ENCODE data around the gene CCSER2.
"Not testable (repeated sequence)": the region's sequence is repeated elsewhere in the genome, so short reads cannot be mapped to it uniquely, and the experiment has no call there.

CCSER2 gene

GRCh38 chr10:84484541-84484940 is 156.2 kb downstream of the CCSER2 start:
- H3K79me2 ChIP-seq (ENCODE audit: control insufficient read depth, insufficient read depth, low read length, unreplicated experiment): no peaks in the 10 kb centered on the region
- no peak overlapping the region for H3K27ac ChIP-seq (ENCODE audit: low read depth, low read length)
- no peaks in the 10 kb centered on the region for H3K4me1 ChIP-seq (ENCODE audit: control insufficient read depth, insufficient read depth, low read length, unreplicated experiment)
- H3K27me3 ChIP-seq (ENCODE audit: insufficient read depth, low read length): no peaks in the 10 kb centered on the region
- H3K4me3 ChIP-seq (ENCODE audit: low read depth, low read length): no peak overlapping the region
- no peak overlapping the region for H2AFZ ChIP-seq (ENCODE audit: low read length, unreplicated experiment)
- 0 out of 2 replicates have a peak, but pooled peaks cover 4% of the 10 kb centered on the region for H3K36me3 ChIP-seq (ENCODE audit: insufficient read depth, low read length)

GRCh38 chr10:84493361-84493760 is 165.0 kb downstream of the CCSER2 start:
- H3K27me3 ChIP-seq (ENCODE audit: insufficient read depth, low read length): no peaks in the 10 kb centered on the region
- no peak overlapping the region for H3K27ac ChIP-seq (ENCODE audit: low read depth, low read length)
- peaks cover 21% of the 10 kb centered on the region for H3K4me1 ChIP-seq (ENCODE audit: control insufficient read depth, insufficient read depth, low read length, unreplicated experiment)
- no peak overlapping the region for H2AFZ ChIP-seq (ENCODE audit: low read length, unreplicated experiment)
- H3K36me3 ChIP-seq (ENCODE audit: insufficient read depth, low read length): no peaks in the 10 kb centered on the region
- no peak overlapping the region for H3K4me3 ChIP-seq (ENCODE audit: low read depth, low read length)
- no peaks in the 10 kb centered on the region for H3K79me2 ChIP-seq (ENCODE audit: control insufficient read depth, insufficient read depth, low read length, unreplicated experiment)

- no peaks in the 10 kb centered on the region for H3K27me3 ChIP-seq (ENCODE audit: insufficient read depth, low read length)
- H3K27ac ChIP-seq (ENCODE audit: low read depth, low read length): peak overlapping the region; percentile 35
- H3K79me2 ChIP-seq (ENCODE audit: control insufficient read depth, insufficient read depth, low read length, unreplicated experiment): no peaks in the 10 kb centered on the region
- H3K4me1 ChIP-seq (ENCODE audit: control insufficient read depth, insufficient read depth, low read length, unreplicated experiment): peaks cover 21% of the 10 kb centered on the region
- H2AFZ ChIP-seq (ENCODE audit: low read length, unreplicated experiment): no peak overlapping the region
- H3K36me3 ChIP-seq (ENCODE audit: insufficient read depth, low read length): no peaks in the 10 kb centered on the region
- H3K4me3 ChIP-seq (ENCODE audit: low read depth, low read length): peak overlapping the region; percentile 6; the same call in 1 of the 2 replicates
These were observed 165.8 kb downstream of the CCSER2 start for GRCh38 chr10:84493951-84494848.

- Histone ChIP-seq H3K27ac (ENCODE audit: low read depth, low read length) (peak overlapping the region; percentile 35), H3K36me3 (ENCODE audit: insufficient read depth, low read length) (no peaks in the 10 kb centered on the region), H3K4me3 (ENCODE audit: low read depth, low read length) (peak overlapping the region; percentile 6; the same call in 1 of the 2 replicates), H3K27me3 (ENCODE audit: insufficient read depth, low read length) (no peaks in the 10 kb centered on the region), H3K79me2 (ENCODE audit: control insufficient read depth, insufficient read depth, low read length, unreplicated experiment) (no peaks in the 10 kb centered on the region), H2AFZ (ENCODE audit: low read length, unreplicated experiment) (no peak overlapping the region), H3K4me1 (ENCODE audit: control insufficient read depth, insufficient read depth, low read length, unreplicated experiment) (peaks cover 21% of the 10 kb centered on the region)
These were observed 166.4 kb downstream of the CCSER2 start for GRCh38 chr10:84494849-84495180.

- Histone ChIP-seq H3K27ac (ENCODE audit: low read depth, low read length) (no peak overlapping the region), H3K79me2 (ENCODE audit: control insufficient read depth, insufficient read depth, low read length, unreplicated experiment) (no peaks in the 10 kb centered on the region), H2AFZ (ENCODE audit: low read length, unreplicated experiment) (no peak overlapping the region), H3K27me3 (ENCODE audit: insufficient read depth, low read length) (no peaks in the 10 kb centered on the region), H3K4me3 (ENCODE audit: low read depth, low read length) (no peak overlapping the region), H3K4me1 (ENCODE audit: control insufficient read depth, insufficient read depth, low read length, unreplicated experiment) (peaks cover 24% of the 10 kb centered on the region), H3K36me3 (ENCODE audit: insufficient read depth, low read length) (no peaks in the 10 kb centered on the region)
These were observed 169.6 kb downstream of the CCSER2 start for GRCh38 chr10:84497978-84498377.

- not testable (repeated sequence) for H3K79me2 ChIP-seq (ENCODE audit: control insufficient read depth, insufficient read depth, low read length, unreplicated experiment); H3K27me3 ChIP-seq (ENCODE audit: insufficient read depth, low read length); H2AFZ ChIP-seq (ENCODE audit: low read length, unreplicated experiment); H3K36me3 ChIP-seq (ENCODE audit: insufficient read depth, low read length); H3K27ac ChIP-seq (ENCODE audit: low read depth, low read length); H3K4me3 ChIP-seq (ENCODE audit: low read depth, low read length)
- H3K4me1 ChIP-seq (ENCODE audit: control insufficient read depth, insufficient read depth, low read length, unreplicated experiment): peaks cover 18% of the 10 kb centered on the region
These were observed 170.7 kb downstream of the CCSER2 start for GRCh38 chr10:84499039-84499438.

- no peak overlapping the region for H3K4me3 ChIP-seq (ENCODE audit: low read depth, low read length)
- no peak overlapping the region for H3K27ac ChIP-seq (ENCODE audit: low read depth, low read length)
- H3K27me3 ChIP-seq (ENCODE audit: insufficient read depth, low read length): no peaks in the 10 kb centered on the region
- H3K79me2 ChIP-seq (ENCODE audit: control insufficient read depth, insufficient read depth, low read length, unreplicated experiment): no peaks in the 10 kb centered on the region
- no peaks in the 10 kb centered on the region for H3K36me3 ChIP-seq (ENCODE audit: insufficient read depth, low read length)
- peaks cover 18% of the 10 kb centered on the region for H3K4me1 ChIP-seq (ENCODE audit: control insufficient read depth, insufficient read depth, low read length, unreplicated experiment)
- H2AFZ ChIP-seq (ENCODE audit: low read length, unreplicated experiment): no peak overlapping the region
These were observed 171.5 kb downstream of the CCSER2 start for GRCh38 chr10:84499846-84500245.

- Histone ChIP-seq H2AFZ (ENCODE audit: low read length, unreplicated experiment) (no peak overlapping the region), H3K36me3 (ENCODE audit: insufficient read depth, low read length) (peaks cover 8% of the 10 kb centered on the region), H3K27me3 (ENCODE audit: insufficient read depth, low read length) (no peaks in the 10 kb centered on the region), H3K4me3 (ENCODE audit: low read depth, low read length) (no peak overlapping the region), H3K79me2 (ENCODE audit: control insufficient read depth, insufficient read depth, low read length, unreplicated experiment) (no peaks in the 10 kb centered on the region), H3K4me1 (ENCODE audit: control insufficient read depth, insufficient read depth, low read length, unreplicated experiment) (peaks cover 20% of the 10 kb centered on the region), H3K27ac (ENCODE audit: low read depth, low read length) (no peak overlapping the region)
These were observed 181.7 kb downstream of the CCSER2 start for GRCh38 chr10:84510121-84510520.

GRCh38 chr10:84511106-84511505 is 182.7 kb downstream of the CCSER2 start:
- Histone ChIP-seq H2AFZ (ENCODE audit: low read length, unreplicated experiment) (no peak overlapping the region), H3K36me3 (ENCODE audit: insufficient read depth, low read length) (peaks cover 8% of the 10 kb centered on the region), H3K79me2 (ENCODE audit: control insufficient read depth, insufficient read depth, low read length, unreplicated experiment) (no peaks in the 10 kb centered on the region), H3K4me1 (ENCODE audit: control insufficient read depth, insufficient read depth, low read length, unreplicated experiment) (peaks cover 20% of the 10 kb centered on the region), H3K27me3 (ENCODE audit: insufficient read depth, low read length) (no peaks in the 10 kb centered on the region), H3K27ac (ENCODE audit: low read depth, low read length) (no peak overlapping the region), H3K4me3 (ENCODE audit: low read depth, low read length) (no peak overlapping the region)

- no peaks in the 10 kb centered on the region for H3K79me2 ChIP-seq (ENCODE audit: control insufficient read depth, insufficient read depth, low read length, unreplicated experiment)
- H3K4me1 ChIP-seq (ENCODE audit: control insufficient read depth, insufficient read depth, low read length, unreplicated experiment): peaks cover 20% of the 10 kb centered on the region
These were observed 183.4 kb downstream of the CCSER2 start for GRCh38 chr10:84511709-84512285.

GRCh38 chr10:84517554-84517953 is 189.2 kb downstream of the CCSER2 start:
- Histone ChIP-seq H3K4me1 (ENCODE audit: control insufficient read depth, insufficient read depth, low read length, unreplicated experiment) (no peaks in the 10 kb centered on the region), H2AFZ (ENCODE audit: low read length, unreplicated experiment) (no peak overlapping the region), H3K4me3 (ENCODE audit: low read depth, low read length) (no peak overlapping the region), H3K27me3 (ENCODE audit: insufficient read depth, low read length) (no peaks in the 10 kb centered on the region), H3K79me2 (ENCODE audit: control insufficient read depth, insufficient read depth, low read length, unreplicated experiment) (no peaks in the 10 kb centered on the region), H3K27ac (ENCODE audit: low read depth, low read length) (no peak overlapping the region), H3K36me3 (ENCODE audit: insufficient read depth, low read length) (peaks cover 8% of the 10 kb centered on the region)

More at GRCh38 chr10:84511709-84512285, 183.4 kb downstream of the CCSER2 start:
- no peak overlapping the region for H2AFZ ChIP-seq (ENCODE audit: low read length, unreplicated experiment)
- H3K4me3 ChIP-seq (ENCODE audit: low read depth, low read length): no peak overlapping the region
- no peak overlapping the region for H3K27ac ChIP-seq (ENCODE audit: low read depth, low read length)
- H3K36me3 ChIP-seq (ENCODE audit: insufficient read depth, low read length): peaks cover 8% of the 10 kb centered on the region
- no peaks in the 10 kb centered on the region for H3K27me3 ChIP-seq (ENCODE audit: insufficient read depth, low read length)

Data from ACC112 (cell line).